A549 (cell line): ENCODE data around the gene KIF13A. TPM values are rescaled to one million over a fixed set of nuclear protein-coding genes. Genes with fewer than 3 reads are reported as not detected.
A peak's percentile ranks its signal among the peaks of the same experiment; 100 is the strongest.

Experiments used
- ATAC-seq, 2 experiments: fragments of 200-7000 bp in 1 of 2; fragments of >200 bp in 1 of 2; cut with Nextera tagmentation in 1 of 2; cut with Tn5 transposase in 1 of 2; 3 replicates each; pipeline versions ENCODE4 v1.8.0 to v1.9.1; 2018 to 2020; ENCODE audit warnings: mild to moderate bottlenecking in 1 of 2, moderate library complexity in 1 of 2
- CTCF ChIA-PET: fragments of 300-600 bp; sonication (Branson Sonifier 250); formaldehyde crosslinking; extraction: SDS; loops from one replicate; lab custom pipeline; 2021; ENCODE audit warnings: antibody characterized with exemption, inconsistent platforms; lab: Yijun Ruan, JAX
- POLR2A ChIA-PET: fragments of 350-600 bp; formaldehyde crosslinking; extraction: SDS; loops from one replicate; lab custom pipeline; 2021; ENCODE audit warnings: antibody characterized with exemption, inconsistent platforms; lab: Yijun Ruan, JAX
- DNase-seq, 2 experiments: peaks; one replicate each; pipeline versions ENCODE4 v3.0.0 to v3.0.0-alpha.2; 2011 to 2016; ENCODE audit warnings: low read depth in 1 of 2, low spot score in 1 of 2
- FAIRE-seq: peaks from 2 replicates; lab custom pipeline; 2011; peaks lifted over from hg19 to GRCh38; lab: Jason Lieb, UNC
- H3K27ac ChIP-seq, 2 experiments: fragments of >200 bp; sonication (Bioruptor Twin); formaldehyde crosslinking; 3 replicates each; pipeline ENCODE4 v1.5.1; 2016 to 2017
- H3K4me1 ChIP-seq: fragments of >200 bp; sonication (Bioruptor Twin); formaldehyde crosslinking; 3 replicates; pipeline ENCODE4 v1.6.1; 2016
- H3K4me2 ChIP-seq: fragments of >200 bp; sonication (Bioruptor Twin); formaldehyde crosslinking; 3 replicates; pipeline ENCODE4 v1.6.1; 2016
- H3K4me3 ChIP-seq: fragments of >200 bp; sonication (Bioruptor Twin); formaldehyde crosslinking; 3 replicates; pipeline ENCODE4 v1.5.1; 2016
- H3K9me3 ChIP-seq: fragments of >200 bp; sonication (Bioruptor Twin); formaldehyde crosslinking; 3 replicates; pipeline ENCODE4 v1.6.1; 2016
- CEBPB ChIP-seq, 2 experiments: fragments of >200 bp in 1 of 2; sonication (Bioruptor Twin) in 1 of 2; formaldehyde crosslinking in 1 of 2; IDR thresholded peaks; 2 replicates each; pipeline ENCODE4 v1.6.1; 2012 to 2016
- CHD2 ChIP-seq: fragments of 150-350 bp; IDR thresholded peaks from 2 replicates; pipeline ENCODE4 v1.6.1; 2014; ENCODE audit warnings: low read length; ENCODE audit not compliant: partially characterized antibody
- EHMT2 ChIP-seq: fragments of 200-600 bp; sonication (generic); IDR thresholded peaks from 2 replicates; pipeline ENCODE4 v1.6.1; 2016; ENCODE audit warnings: antibody characterized with exemption, low read depth, mild to moderate bottlenecking, moderate library complexity
- EP300 ChIP-seq, 2 experiments: fragments of >200 bp; sonication (Bioruptor Twin); formaldehyde crosslinking; IDR thresholded peaks; 2 replicates in 1 of 2; 3 replicates in 1 of 2; pipeline ENCODE4 v1.6.1; 2016 to 2017
- ESRRA ChIP-seq: fragments of 150-350 bp; IDR thresholded peaks from 2 replicates; pipeline ENCODE4 v1.6.1; 2014; ENCODE audit warnings: mild to moderate bottlenecking, low read length, borderline replicate concordance
- FOSL2 ChIP-seq, 2 experiments: fragments of 450-650 bp in 1 of 2; fragments of >200 bp in 1 of 2; sonication (Bioruptor Twin) in 1 of 2; formaldehyde crosslinking; IDR thresholded peaks; 2 replicates each; pipeline versions ENCODE4 v1.5.0 to v1.6.1; 2016 to 2020; ENCODE audit warnings: mild to moderate bottlenecking in 1 of 2, moderate library complexity in 1 of 2
- HDAC2 ChIP-seq: fragments of 200-600 bp; sonication (generic); IDR thresholded peaks from 2 replicates; pipeline ENCODE4 v1.6.1; 2016
- HES2 ChIP-seq: fragments of >200 bp; sonication (Bioruptor Twin); formaldehyde crosslinking; IDR thresholded peaks from 2 replicates; pipeline ENCODE4 v1.6.1; 2016
- HMGXB4 ChIP-seq: fragments of 250-450 bp; sonication (Bioruptor Pico); IDR thresholded peaks from 2 replicates; pipeline ENCODE4 v1.5.0; 2021; ENCODE audit warnings: mild to moderate bottlenecking, moderate library complexity, borderline replicate concordance
- JUN ChIP-seq, 2 experiments: fragments of >200 bp; sonication (Bioruptor Twin); formaldehyde crosslinking; IDR thresholded peaks; 2 replicates in 1 of 2; 3 replicates in 1 of 2; pipeline ENCODE4 v1.6.1; 2016 to 2017
- MAZ ChIP-seq: fragments of 150-350 bp; IDR thresholded peaks from 2 replicates; pipeline ENCODE4 v1.6.1; 2014; ENCODE audit warnings: antibody characterized with exemption, low read depth, low read length, borderline replicate concordance
- NFE2L2 ChIP-seq: fragments of 150-350 bp; conservative IDR thresholded peaks from 2 replicates; pipeline ENCODE4 v1.6.1; 2014; ENCODE audit warnings: low read length
- NR3C1 ChIP-seq: fragments of >200 bp; sonication (Bioruptor Twin); formaldehyde crosslinking; IDR thresholded peaks from 3 replicates; pipeline ENCODE4 v1.6.1; 2017
- PHF8 ChIP-seq: fragments of 200-600 bp; sonication (generic); IDR thresholded peaks from 2 replicates; pipeline ENCODE4 v1.6.1; 2016; ENCODE audit warnings: low read depth, mild to moderate bottlenecking, antibody characterized with exemption, moderate library complexity, borderline replicate concordance
- POLR2AphosphoS2 ChIP-seq: conservative IDR thresholded peaks from 2 replicates; pipeline ENCODE4 v1.6.1; 2012; ENCODE audit warnings: low read length, improper control_type of control experiment, inconsistent platforms
- RFX5 ChIP-seq: fragments of 450-650 bp; IDR thresholded peaks from 2 replicates; pipeline ENCODE4 v1.7.1; 2014; ENCODE audit warnings: antibody characterized with exemption, mild to moderate bottlenecking, moderate library complexity
- SMC3 ChIP-seq: fragments of >200 bp; sonication (Bioruptor Twin); formaldehyde crosslinking; IDR thresholded peaks from 3 replicates; pipeline ENCODE4 v1.6.1; 2018; ENCODE audit warnings: inconsistent platforms
- TFCP2L1 ChIP-seq: fragments of 250-450 bp; sonication (Bioruptor Pico); IDR thresholded peaks from 2 replicates; pipeline ENCODE4 v1.5.0; 2021; ENCODE audit warnings: mild to moderate bottlenecking
- USF2 ChIP-seq: fragments of 450-650 bp; IDR thresholded peaks from 2 replicates; pipeline ENCODE4 v1.6.1; 2014; ENCODE audit warnings: antibody characterized with exemption
- WGBS: methylation state at CpG from one replicate; pipeline ENCODE4 v1.1.6; 2017; ENCODE audit errors: missing lambda C conversion rate; 5-methylcytosine and 5-hydroxymethylcytosine counted together
- polyA plus RNA-seq, 4 experiments: library from polyadenylated mRNA; depleted of rRNA in 3 of 4; stranded (reverse); fragments of >200 nt; fragmentation: RNase III in 1 of 4; extraction: RNeasy Plus Mini Kit Qiagen cat#74134 plus additional on column Dnase treatment in 1 of 4; gene quantifications; 2 replicates in 3 of 4; 3 replicates in 1 of 4; pipeline ENCODE4 v1.2.3, GENCODE V29; 2011 to 2017
- TF ChIP-seq, protein P1 (sequence below): IDR thresholded peaks from 2 replicates; pipeline ENCODE4 v1.6.1; 2012; ENCODE audit warnings: low read depth, borderline replicate concordance

KIF13A gene
- polyA plus RNA-seq, 2 of the 4 experiments (the other 2 are of a cell fraction): 30.2 to 39.4 TPM

- Histone ChIP-seq H3K4me3 (no peak overlapping the region), H3K4me2 (no peak overlapping the region), H3K27ac (peak overlapping the region in 1 of 2 experiments; percentile 34; a peak in 1 of 6 replicates)
- POLR2A ChIA-PET: no interaction called here
- WGBS: 89% methylated on average over 3 of the region's 3 CpGs
- ATAC-seq (no peak), FAIRE-seq (no peak), DNase-seq (no peak)
- CTCF ChIA-PET: interaction anchor here (0.5 to 0.8 kb wide), 4 partner anchors 25 to 267 kb away, joined by 3 to 4 read pairs (median 4); partner anchors contain the start of gene NHLRC1
- TF ChIP-seq HMGXB4 (CRISPR knock-in tag): no peak
- TF ChIP-seq, all 56 proteins: peak for 0
- Histone ChIP-seq H3K9me3 (no peaks in the 10 kb centered on the region), H3K4me1 (peaks cover 34% of the 10 kb centered on the region)
These were observed 131.1 kb downstream of the KIF13A start for GRCh38 chr6:17856306-17856705.

- Histone ChIP-seq H3K9me3 (no peaks in the 10 kb centered on the region), H3K4me3 (no peak overlapping the region), H3K27ac (no peak overlapping the region; a peak in 1 of 6 replicates), H3K4me2 (no peak overlapping the region), H3K4me1 (peaks cover 37% of the 10 kb centered on the region)
- POLR2A ChIA-PET: no interaction called here
- ATAC-seq (no peak), FAIRE-seq (no peak), DNase-seq (no peak)
- 95% methylated on average over 2 of the region's 2 CpGs for WGBS
- CTCF ChIA-PET: no interaction called here
- no peak for TF ChIP-seq USF2
- TF ChIP-seq EP300 (IDR thresholded peaks at IDR 0.05): no peak
- no peak for TF ChIP-seq HDAC2
- no peak for TF ChIP-seq CEBPB (IDR thresholded peaks at IDR 0.05)
- TF ChIP-seq, protein P1, sequence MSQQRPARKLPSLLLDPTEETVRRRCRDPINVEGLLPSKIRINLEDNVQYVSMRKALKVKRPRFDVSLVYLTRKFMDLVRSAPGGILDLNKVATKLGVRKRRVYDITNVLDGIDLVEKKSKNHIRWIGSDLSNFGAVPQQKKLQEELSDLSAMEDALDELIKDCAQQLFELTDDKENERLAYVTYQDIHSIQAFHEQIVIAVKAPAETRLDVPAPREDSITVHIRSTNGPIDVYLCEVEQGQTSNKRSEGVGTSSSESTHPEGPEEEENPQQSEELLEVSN: no peak
- TF ChIP-seq CHD2: no peak
- TF ChIP-seq HMGXB4 (CRISPR knock-in tag): no peak
- TF ChIP-seq RFX5: no peak
- TF ChIP-seq NFE2L2: no peak
- no peak for TF ChIP-seq EHMT2
- TF ChIP-seq POLR2AphosphoS2: no peak
- TF ChIP-seq MAZ: no peak
- TF ChIP-seq ESRRA: no peak
- TF ChIP-seq SMC3: no peak
- TF ChIP-seq FOSL2 (IDR thresholded peaks at IDR 0.05): no peak
- no peak for TF ChIP-seq FOSL2 (CRISPR knock-in tag; IDR thresholded peaks at IDR 0.05)
- no peak for TF ChIP-seq HES2
- no peak for TF ChIP-seq TFCP2L1 (CRISPR knock-in tag)
- no peak for TF ChIP-seq JUN (IDR thresholded peaks at IDR 0.05)
- no peak for TF ChIP-seq NR3C1
- no peak for TF ChIP-seq PHF8
These were observed 132.1 kb downstream of the KIF13A start for GRCh38 chr6:17855381-17855780.
